ENCODE data around the gene MRPS14.

Gene MRPS14

DNA sequence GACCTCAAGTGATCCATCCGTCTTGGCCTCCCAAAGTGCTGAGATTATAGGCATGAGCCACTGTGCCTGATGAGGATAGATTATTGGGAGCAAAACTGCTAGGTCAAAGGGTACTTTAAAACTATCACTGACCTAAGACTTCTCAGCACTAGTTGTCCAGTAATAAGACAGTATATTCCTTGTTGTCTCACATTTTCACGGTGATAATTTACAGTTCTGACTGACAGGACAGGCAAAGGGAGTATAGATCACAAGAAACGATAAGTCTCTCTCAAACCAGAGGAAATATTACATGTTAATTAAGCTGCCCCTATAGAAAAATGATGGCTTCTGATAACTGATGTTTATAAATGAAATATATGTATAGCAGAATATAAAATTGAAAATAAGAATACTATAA lies 3.7 kb downstream of the MRPS14 start:
- TF ChIP-seq, protein P1, sequence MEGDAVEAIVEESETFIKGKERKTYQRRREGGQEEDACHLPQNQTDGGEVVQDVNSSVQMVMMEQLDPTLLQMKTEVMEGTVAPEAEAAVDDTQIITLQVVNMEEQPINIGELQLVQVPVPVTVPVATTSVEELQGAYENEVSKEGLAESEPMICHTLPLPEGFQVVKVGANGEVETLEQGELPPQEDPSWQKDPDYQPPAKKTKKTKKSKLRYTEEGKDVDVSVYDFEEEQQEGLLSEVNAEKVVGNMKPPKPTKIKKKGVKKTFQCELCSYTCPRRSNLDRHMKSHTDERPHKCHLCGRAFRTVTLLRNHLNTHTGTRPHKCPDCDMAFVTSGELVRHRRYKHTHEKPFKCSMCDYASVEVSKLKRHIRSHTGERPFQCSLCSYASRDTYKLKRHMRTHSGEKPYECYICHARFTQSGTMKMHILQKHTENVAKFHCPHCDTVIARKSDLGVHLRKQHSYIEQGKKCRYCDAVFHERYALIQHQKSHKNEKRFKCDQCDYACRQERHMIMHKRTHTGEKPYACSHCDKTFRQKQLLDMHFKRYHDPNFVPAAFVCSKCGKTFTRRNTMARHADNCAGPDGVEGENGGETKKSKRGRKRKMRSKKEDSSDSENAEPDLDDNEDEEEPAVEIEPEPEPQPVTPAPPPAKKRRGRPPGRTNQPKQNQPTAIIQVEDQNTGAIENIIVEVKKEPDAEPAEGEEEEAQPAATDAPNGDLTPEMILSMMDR (IDR thresholded peaks at IDR 0.05; ENCODE audit: borderline replicate concordance, insufficient read depth, low read depth, low read length), result no peak
- H3K4me3 ChIP-seq (ENCODE audit: low read depth, low read length), result no peak overlapping the region

DNA sequence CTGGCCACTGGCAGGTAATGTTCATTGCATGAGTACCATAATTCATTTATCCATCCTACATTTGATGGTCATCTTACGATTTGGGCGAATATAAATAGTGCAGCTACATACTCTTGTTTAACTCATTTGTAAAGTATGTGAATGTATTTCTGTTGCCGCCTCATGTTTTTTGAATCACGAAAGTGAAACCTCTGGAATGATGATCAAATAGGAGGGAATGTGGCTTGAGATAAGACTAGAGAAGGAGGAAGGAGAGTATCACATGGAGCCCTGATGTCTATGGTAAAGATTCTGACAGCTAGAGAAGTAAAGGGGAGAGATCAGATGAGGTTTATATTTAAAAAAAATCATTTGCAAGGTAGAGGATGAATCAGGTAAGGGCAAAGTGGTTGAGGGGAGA lies 8.0 kb downstream of the MRPS14 start:
- TF ChIP-seq, protein P1 (IDR thresholded peaks at IDR 0.05; ENCODE audit: borderline replicate concordance, insufficient read depth, low read depth, low read length), result no peak
- no peak overlapping the region for H3K4me3 ChIP-seq (ENCODE audit: low read depth, low read length)

DNA sequence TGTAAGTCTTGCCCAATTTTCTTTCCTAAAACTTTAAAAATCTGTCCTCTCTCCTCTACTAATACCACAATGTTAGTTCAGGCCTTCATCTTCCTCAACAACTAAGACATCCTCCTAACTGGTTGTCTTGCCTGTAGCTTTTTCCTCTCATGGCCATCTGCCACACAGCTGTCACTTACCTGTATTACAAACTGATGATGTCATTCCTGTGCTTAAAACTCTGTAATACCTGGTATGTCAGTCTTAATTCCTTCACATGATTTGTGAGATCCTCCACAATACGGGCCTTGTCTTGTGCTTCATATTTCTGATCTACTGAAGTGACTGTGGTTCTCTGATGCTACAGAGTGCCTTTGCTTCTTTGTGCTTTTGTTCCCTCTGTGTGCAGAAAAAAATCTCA lies 9.8 kb downstream of the MRPS14 start:
- TF ChIP-seq, protein P1 (IDR thresholded peaks at IDR 0.05; ENCODE audit: borderline replicate concordance, insufficient read depth, low read depth, low read length), result no peak
- no peak overlapping the region for H3K4me3 ChIP-seq (ENCODE audit: low read depth, low read length)

DNA sequence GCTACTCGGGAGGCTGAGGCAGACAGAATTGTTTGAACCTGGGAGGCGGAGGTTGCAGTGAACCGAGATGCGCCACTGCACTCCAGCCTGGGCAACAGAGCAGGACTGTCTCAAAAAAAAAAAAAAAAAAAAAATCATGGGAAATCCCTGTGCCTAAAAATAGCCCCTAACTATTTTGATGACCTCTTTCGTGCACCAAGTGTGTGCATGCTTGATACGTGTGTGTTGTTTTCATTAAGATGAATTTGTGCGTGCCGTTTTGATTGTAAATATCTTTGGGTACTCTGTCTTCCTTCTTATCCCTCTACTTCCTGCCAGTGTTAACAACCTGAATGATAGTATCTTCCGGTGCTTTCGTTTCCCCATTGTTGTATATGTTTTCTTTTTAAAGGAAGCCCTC lies 13.7 kb downstream of the MRPS14 start:
- TF ChIP-seq, protein P1 (IDR thresholded peaks at IDR 0.05; ENCODE audit: borderline replicate concordance, insufficient read depth, low read depth, low read length), result no peak
- H3K4me3 ChIP-seq (ENCODE audit: low read depth, low read length), result no peak overlapping the region

DNA sequence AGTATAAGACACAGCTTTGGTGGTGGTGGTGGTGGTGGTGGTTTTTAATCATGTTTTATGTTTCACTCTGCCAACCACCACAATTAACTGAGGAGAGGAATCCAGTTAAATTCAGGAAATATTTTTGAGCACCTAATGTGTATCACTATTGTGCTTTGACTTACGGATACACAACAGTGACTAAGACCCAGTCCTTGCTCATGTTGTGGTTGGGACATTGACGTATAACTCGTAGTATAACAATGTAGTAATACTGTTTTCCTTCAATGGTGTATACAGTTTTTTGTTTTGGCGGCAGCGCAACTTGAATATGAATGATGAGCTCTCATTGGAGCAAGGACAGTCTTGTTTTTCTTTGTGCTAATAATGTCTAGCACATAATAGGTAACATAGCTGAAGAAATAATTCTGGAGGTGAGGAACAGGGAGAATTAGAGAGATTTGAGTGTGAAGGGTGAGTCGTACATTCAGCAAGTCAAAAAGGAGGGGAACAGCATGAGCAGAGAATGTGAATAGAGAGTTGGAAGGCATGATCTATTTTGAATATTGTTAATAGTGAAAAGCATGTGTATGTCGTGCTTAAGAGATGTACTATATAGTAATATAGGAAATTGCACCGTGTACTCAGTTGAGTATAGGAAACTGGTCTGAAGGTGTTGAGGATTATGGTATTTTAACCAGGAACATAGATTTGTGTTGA lies 18.0 kb downstream of the MRPS14 start:
- TF ChIP-seq, protein P1 (IDR thresholded peaks at IDR 0.05; ENCODE audit: borderline replicate concordance, insufficient read depth, low read depth, low read length), result no peak

DNA sequence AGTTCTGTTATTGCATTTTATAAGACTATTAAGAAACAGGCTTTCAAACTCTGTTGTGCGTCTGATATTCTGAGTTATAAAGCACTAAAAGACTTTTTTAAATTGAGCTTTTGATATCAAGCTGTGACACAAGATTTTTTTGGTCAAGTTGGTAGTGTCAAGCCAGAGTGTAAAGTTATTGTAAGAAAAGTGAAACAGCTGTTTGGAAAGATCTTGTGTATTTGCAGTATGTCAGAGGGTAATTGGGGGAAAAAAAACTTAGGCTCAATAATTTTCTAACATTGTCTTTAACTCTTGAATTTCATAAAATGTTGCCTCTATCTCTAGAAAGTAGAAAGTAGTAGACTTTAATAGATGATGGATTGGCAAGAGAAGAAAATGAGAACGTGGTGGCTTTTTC lies 19.7 kb downstream of the MRPS14 start:
- TF ChIP-seq, protein P1 (IDR thresholded peaks at IDR 0.05; ENCODE audit: borderline replicate concordance, insufficient read depth, low read depth, low read length), result no peak
- H3K4me3 ChIP-seq (ENCODE audit: low read depth, low read length), result no peak overlapping the region

More for the DNA sequence above, 18.0 kb downstream of the MRPS14 start:
- no peak overlapping the region for H3K4me3 ChIP-seq (ENCODE audit: low read depth, low read length)

DNA sequence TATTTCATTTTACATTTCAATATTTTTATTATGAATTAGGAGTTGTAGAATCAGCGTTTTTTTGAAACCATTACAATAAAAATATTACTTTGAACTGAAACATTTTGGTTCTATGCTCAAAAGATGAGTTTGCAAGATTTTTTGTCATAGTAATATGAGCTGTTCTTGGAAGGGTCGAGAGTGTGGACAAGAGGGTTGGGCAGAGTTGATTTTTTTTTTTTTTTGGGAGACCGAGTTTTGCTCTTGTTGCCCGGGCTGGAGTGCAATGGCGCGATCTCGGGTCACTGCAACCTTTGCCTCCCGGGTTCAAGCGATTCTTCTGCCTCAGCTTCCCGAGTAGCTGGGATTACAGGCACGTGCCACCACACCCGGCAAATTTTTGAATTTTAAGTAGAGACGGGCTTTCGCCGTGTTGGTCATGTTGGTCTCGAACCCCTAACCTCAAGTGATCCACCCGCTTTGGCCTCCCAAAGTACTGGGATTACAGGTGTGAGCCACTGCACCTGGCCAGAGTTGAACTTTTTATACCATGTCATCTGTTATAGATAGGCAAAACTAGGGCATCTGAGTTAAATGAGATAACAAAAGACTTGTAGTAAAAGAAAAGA lies 20.2 kb downstream of the MRPS14 start:
- H3K4me3 ChIP-seq (ENCODE audit: low read depth, low read length), result no peak overlapping the region
- TF ChIP-seq, protein P1 (IDR thresholded peaks at IDR 0.05; ENCODE audit: borderline replicate concordance, insufficient read depth, low read depth, low read length), result no peak

Data from GM12875 (cell line).